GM12873 (cell line): Measurements from ENCODE around the gene NPHS1.

Experiments
- TF ChIP-seq, protein P1 (sequence below): IDR thresholded peaks from 2 replicates; pipeline ENCODE4 v1.5.1; 2012; ENCODE audit warnings: low read depth, mild to moderate bottlenecking, moderate library complexity, low read length, control low read depth; ENCODE audit not compliant: insufficient read depth; ENCODE audit errors: missing control alignments

The NPHS1 gene

DNA sequence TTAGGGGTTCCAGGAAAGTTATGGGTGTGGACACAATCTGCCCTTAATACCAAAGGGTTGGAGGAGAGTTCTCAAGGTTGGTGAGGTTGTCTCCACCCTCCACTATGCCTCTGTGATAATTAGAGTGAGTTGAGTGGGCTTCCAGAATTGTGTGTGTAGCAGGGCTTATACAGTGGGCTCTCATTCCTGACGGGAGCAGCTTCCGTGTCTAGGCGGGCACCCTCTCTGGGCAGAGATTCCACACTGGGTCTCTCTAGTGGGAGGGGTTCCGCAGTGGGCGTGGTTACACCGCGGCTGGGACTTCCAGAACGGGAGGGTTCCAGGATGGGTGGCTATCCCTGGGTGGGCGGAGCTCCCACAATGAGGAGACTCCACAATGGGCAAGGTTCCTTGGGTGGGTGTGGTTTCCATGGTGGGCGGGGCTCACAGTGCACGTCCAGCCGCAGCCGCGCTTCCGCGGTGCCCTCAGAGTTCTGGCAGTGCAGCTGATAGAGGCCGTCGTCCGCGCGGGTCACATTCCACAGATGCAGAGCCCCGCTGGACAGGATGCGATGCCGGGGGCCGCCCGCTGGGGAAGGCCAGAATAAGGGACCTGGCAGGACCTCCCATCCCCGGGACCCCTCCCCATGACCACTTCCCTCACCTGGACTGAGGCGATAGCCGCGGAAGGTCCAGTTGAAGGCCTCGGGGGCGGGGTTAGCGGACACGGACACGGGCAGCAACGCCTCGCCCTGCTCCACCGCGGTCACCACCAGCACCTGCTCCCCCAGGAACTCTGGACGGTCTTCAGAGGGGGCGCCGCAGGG is 8.4 kb downstream of the NPHS1 start:
- TF ChIP-seq, protein P1, sequence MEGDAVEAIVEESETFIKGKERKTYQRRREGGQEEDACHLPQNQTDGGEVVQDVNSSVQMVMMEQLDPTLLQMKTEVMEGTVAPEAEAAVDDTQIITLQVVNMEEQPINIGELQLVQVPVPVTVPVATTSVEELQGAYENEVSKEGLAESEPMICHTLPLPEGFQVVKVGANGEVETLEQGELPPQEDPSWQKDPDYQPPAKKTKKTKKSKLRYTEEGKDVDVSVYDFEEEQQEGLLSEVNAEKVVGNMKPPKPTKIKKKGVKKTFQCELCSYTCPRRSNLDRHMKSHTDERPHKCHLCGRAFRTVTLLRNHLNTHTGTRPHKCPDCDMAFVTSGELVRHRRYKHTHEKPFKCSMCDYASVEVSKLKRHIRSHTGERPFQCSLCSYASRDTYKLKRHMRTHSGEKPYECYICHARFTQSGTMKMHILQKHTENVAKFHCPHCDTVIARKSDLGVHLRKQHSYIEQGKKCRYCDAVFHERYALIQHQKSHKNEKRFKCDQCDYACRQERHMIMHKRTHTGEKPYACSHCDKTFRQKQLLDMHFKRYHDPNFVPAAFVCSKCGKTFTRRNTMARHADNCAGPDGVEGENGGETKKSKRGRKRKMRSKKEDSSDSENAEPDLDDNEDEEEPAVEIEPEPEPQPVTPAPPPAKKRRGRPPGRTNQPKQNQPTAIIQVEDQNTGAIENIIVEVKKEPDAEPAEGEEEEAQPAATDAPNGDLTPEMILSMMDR, result no peak

DNA sequence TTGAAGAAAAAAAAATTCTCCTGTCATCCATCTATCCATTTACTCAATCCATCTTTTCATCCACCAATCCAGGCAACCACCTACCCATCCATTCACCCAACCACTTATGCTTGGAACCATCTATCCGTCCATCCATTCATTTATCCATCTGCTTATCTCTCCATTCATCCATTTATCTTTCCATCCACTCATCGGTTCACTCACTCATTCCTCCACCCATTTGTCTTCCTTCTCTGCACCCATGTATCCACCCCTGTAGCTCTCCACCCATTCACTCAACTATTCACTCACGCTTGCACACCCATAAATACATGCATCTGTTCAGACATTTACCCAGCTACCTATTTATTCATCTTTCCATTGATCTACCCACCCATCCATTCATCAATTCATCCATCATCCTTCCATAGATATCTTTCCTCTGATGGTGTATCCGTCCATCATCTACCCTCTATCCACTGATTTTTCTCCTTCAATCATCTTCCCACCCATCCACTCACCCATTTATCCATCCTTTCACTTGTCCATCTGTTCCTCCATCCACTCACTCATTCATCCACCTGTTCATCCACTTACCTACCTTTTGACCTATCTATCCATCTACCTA is 9.5 kb downstream of the NPHS1 start:
- TF ChIP-seq, protein P1, result no peak

DNA sequence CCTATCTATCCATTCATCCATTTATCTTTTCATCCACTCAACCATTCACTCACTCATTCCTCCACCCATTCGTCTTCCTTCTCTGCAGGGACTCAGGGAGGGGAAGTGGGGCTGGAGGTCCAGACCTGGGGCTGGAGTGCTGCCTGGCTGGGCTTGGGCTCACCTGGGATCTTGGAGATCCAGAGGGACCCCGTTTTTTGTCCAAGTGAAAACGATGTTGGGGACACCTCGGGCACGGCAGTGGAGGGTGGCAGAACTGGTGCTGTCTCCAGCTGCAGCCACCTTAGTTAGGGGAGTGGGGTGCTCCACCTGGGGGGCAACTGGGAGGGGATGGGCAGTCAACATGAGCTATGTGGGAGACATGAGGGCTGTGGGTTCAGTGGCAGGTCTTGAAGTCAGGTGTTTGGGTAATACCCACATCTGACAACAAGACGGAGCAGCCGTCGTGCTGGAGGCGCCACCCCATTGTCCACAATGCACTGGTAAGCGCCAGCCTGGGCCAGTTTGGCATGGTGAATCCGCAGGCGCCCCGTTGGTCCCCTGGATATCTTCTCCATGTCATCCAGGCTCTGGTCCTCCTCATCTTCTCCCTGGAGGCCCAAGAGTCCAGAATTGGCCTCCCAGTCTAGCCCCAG is 10.2 kb downstream of the NPHS1 start:
- TF ChIP-seq, protein P1, result no peak

DNA sequence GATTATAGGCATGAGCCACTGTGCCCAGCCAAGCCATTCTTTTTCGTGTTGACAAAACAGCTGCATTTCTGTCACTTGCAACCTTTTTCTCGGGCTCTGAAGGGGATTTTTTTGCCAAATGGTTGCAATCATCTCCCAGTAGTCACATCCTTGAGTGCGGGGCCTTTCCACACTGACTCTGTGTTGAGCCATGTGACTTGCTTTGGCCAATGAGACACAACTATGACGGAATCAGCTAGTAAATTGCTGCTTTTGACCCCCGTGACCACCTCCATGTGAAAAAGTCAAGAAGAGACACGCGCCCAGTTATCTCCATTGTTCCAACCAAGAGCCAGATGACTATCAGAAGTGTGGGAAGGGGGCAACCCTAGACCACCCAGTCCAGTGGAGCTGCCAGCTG is 18.3 kb downstream of the NPHS1 start:
- TF ChIP-seq, protein P1, result no peak

DNA sequence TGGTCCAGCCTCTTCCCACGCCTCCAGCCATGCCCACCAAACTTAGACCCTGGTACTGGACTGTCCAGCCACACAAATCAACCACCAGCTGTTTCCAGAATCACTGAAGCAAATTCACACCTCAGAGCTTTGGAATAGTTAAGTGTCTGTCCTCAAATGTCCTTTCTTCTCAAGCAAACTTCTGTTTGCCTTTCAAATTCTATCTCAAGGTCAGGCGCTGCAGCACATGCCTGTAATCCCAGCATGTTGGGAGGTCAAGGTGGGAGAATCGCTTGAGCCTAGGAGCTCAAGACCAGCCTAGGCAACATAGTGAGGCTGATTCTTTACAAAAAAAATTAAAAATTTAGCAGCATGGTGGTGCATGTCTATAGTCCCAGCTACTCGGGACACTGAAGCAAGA is 20.2 kb downstream of the NPHS1 start:
- TF ChIP-seq, protein P1, result no peak

DNA sequence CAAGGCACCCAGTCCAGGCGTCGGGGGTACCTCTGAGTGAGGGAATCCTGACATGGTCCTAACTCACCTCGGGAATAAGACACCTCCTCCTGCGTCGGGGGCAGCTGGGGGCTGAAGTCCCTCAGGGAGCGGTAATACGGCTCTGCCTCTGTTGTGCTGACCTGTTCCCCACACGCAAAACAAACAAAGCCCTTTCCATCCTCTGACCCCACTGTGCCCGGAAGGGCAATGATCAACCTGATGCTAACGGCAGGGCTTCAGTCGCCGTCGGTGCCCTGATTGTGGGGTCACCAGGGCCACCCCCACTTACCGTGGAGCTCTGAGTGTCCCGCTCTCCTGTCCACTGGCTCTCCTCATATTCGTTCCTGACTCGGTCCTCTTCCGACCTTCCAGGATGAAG is 21.3 kb downstream of the NPHS1 start:
- TF ChIP-seq, protein P1, result no peak

DNA sequence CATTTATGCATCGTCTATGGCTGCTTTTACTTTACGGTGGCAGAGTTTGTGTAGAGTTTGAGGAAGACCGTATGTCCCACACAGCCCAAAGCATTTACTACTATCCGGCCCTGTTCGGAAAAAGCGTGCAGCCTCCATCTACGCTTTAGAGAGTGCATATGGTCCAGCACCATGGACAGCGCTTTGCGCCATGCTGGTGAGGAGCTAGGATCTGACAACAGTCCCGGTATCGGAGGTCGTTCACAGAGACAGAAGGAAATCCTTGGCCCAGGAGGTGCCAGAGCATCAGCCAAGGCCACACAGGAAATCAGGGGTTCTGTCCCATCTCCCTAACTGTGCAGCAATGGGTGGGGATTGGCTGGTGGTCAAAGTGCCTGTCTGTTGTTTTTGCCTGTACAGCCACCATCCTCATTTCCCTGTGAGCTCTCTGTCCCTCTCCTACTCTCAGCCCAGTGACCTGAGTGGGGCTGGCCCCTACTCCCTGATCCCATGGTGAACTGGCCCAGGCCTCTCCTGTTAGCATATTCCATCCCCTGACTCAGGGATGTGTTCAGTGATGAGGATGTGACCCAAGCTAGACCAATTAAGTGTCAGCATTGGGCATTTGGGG is 23.5 kb downstream of the NPHS1 start:
- TF ChIP-seq, protein P1, result no peak
